Glomerular visceral epithelial cell (primary cell): ENCODE results near the gene DRC1.
"Not testable (repeated sequence)": the region's sequence is repeated elsewhere in the genome, so short reads cannot be mapped to it uniquely, and the experiment has no call there.

Experiments
- DNase-seq: peaks from one replicate; pipeline ENCODE4 v3.0.0-alpha.2; 2016; ENCODE audit errors: extremely low spot score

Gene DRC1

DNA sequence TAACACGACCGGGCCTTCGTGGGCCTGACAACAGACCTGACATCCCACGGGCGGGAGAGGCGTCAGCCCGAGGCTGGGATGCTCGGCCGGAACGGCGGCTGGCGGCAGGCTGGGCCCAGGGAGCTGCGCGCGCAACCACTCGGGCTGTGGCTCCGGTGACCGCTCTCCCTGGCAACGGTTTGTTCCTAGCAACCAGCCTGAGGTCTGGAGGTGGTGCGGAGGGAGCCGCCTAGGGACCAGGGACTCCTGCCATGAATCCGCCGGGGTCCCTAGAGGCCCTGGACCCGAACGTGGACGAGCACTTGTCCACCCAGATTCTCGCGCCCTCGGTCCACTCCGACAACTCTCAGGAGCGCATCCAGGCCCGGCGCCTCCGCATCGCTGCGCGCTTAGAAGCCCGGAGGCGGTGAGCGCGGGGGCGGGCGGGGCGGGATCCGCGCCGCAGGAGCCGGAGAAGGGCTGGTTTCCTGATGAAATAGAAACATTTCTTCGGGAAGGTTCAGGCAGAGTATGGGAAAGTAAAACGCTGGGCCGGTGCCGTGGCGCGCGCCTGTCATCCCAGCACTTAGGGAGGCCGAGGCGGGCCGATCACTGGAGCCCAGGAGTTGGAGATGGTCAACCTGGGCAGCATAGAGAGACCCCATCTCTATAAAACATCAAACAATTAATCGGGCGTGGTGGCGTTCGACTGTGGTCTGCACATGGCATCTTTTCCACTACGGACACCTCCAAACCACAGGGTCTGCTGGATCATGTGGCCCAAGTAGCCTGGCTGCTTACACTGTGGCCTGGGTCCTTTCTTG, at the start of gene DRC1:
TSS of gene DRC1 (plus strand) at position 182 of the 803 bp plus-strand sequence. CDS start at position 252, 70 bp downstream.
- DNase-seq = peak; percentile 77

DNA sequence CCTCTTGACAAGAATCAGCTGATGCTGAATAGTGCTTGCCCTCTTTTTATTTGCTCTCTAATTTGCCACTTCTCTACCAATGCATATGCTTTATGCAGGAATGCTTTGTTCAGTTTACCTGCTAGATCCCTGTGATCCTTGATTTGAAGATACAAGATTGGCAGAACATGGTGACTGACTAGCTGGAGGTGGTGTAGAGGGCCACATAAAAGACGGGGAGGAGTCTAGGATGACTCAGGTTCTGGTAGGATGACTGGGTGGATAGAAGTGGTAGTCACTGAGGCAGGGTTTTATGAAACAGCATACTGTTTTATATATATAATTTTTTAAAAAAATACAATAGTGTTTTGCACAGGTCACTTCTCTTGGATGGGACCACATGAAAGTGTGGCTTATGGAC, 48.8 kb upstream of the DRC1 start:
- peak; percentile 24 for DNase-seq

DNA sequence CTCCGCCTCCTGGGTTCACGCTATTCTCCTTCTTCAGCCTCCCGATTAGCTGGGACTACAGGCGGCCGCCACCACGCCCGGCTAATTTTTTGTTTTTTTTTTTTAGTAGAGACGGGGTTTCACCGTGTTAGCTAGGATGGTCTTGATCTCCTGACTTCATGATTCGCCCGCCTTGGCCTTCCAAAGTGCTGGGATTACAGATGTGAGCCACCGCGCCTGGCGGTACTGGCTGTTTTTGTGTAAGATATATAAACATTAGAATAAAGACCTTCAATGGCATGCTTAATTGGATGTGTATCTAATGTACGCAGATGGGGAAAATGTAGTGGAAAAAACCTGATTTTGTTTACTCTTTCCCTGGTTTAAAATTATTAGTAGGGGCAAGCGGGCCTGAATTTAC, 47.3 kb upstream of the DRC1 start:
- not testable (repeated sequence) for DNase-seq

DNA sequence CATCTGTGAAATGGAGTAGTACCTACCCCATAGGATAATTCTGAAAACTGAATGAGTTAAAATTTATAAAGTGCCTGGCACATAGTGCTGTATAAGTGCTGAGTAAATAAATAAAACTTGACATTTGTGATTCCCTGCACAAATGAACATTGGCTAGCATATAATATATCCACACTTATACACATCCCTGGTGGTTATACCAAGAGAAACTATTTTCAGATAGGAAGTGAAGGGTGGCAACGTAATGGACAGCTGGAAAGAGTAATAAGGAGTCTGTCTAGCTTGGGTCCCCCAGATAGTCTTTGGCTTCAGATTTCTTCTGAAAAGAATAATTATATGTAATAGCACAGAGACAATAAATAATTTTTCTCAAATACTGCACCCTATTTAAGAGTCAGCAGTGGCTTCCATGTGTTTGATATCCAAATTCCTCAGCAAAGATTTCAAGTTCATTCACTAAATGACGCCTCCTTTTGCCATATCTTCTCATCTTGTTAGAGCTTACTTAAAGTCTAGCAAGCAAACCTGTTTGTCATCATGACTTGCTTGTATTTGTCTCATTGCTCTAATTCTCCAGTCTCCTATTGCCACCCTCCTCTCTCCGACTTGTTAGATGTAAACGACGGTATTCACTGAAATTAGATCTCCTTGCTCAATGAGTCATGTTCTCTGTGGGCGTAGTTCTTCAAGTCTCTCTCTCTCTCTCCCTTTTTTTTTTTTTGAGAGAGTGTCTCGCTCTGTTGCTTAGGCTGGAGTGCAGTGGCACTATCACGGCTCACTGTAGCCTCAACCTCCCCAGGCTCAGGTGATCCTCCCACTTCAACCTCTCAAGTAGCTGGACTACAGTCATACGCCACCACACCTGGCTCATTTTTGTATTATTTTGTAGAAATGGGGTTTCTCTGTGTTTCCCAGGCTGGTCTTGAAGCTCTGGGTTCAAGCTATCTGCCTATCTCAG, 46.4 kb upstream of the DRC1 start:
- DNase-seq = peak; percentile 65

DNA sequence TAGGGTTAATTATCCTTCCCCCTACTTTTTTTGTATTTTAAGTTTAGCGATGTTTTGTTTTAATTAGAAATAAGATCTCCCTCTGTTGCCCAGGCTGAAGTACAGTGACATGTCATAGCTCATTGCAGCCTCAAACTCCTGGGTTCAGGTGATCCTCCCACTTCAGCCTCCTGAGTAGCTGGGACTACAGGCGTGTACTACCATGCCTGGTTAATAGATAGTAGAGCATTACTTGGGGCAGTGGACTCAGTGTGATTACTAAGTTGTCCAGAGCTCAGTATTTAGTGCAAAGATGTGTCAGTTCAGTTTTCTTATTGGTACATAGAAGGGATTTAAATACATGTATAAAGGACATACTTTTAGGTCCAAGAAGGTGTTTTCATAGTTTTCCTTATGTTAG, 45.6 kb upstream of the DRC1 start:
- no peak for DNase-seq

DNA sequence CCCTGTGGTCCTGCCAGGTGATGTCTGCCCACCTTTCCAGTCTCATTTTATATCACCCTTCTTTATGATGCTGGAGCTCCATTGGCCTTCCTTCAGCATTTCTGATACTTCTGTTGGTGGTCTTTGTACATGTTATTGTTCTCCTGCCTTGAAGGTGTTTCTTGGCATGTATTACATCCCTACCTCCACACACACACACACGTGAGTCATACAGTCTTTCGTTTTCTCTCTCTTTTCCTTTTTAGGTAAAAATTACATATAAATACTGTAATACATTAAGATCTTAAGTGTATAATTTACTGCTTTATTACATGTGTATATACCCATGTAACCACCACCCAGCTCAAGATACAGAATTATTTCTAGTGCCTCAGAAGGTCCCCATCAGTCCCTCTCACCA, 44.9 kb upstream of the DRC1 start:
- DNase-seq = no peak

DNA sequence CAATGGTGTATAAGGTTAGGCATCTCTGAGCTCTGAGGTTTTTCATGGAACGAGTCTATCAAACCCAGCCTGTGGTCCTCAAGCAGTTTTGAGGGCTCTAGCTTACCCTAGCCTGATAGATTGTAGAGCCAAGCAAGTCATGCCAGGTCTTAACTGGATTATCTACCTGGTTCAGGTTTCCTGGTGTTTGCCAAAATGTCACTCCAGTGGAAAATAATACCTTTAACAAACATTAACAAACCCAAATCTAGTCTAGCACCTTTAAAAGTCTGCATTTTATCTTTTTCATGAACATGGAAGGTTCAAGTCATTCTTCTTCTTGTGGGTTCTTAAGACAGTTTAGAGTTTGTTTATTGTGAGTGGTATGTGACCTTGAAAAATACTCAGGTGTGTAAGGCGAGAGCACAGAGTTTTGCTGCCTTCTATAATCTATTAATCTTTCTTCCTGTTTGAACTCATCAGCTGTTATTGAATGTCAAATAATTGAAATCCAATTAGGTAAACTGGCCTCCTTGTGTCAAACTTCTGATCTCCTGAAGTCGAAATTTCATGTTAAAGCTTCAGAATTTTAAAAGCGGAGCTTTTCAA, 41.7 kb upstream of the DRC1 start:
- no peak for DNase-seq

DNA sequence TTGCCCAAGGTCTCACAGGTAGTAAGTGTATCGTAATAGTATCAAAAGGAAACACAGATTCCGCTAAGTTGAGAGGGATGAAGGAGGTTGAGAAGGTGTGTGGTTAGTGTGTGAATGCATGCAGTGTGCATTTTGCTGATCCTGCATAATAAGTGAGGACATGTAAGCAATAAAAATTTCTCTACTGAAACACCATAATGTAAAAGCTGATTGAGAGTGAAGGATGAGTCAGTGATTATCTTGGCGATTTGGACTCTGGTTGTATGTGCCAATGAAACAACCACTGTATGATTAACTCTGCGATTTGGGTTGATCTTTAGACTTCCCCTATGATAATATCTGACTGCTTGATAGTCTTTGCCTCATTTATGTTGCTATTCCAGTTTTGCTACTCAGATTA, 38.4 kb upstream of the DRC1 start:
- no peak for DNase-seq

DNA sequence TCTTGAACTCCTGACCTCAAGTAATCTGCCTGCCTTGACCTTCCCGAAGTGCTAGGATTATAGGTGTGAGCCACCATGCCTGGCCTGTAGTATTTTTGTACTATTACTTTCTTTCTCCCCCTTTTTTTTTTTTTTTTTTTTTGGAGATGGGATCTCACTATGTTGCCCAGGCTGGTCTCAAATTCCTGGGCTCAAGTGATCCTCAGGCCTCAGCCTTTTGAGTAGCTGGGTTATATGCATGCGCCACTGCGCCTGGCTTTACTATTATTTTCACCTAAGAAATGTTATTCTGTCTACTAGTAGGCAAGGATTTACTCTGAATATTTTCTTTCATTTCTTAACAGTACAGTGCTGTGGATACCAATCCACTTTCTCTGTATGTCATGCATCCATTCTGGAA, 37.8 kb upstream of the DRC1 start:
- no peak for DNase-seq

DNA sequence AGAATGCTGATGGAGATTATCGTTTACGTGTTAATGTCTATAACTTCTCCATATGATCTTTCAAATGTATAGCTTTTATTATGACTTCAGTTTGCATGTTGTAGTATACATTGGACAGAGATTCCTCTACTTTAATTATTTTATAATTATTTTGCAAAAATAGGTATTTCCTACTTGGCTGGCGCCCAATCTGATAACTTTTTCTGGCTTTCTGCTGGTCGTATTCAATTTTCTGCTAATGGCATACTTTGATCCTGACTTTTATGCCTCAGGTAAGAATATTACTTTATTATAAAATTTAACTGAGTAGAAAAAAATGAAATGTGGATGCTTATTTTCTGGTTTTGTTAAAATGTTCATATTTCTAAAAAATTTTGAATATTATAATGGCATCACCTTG, 37.1 kb upstream of the DRC1 start:
- DNase-seq = no peak

DNA sequence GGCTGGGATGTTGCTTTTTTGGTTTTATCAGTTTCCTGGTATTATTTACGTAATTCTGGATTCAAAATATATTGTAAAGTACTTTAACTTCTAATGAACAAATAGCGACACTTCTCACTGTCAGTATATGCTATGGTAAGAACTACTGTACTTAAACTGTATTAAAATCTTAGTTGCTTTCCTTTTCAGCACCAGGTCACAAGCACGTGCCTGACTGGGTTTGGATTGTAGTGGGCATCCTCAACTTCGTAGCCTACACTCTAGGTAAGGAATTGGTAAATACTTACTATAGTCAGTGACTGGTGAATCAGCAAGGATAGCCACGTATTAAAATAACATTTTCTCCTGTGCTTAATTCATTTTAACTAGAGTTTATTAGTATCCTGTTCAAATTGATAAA, 34.8 kb upstream of the DRC1 start:
- DNase-seq = no peak

DNA sequence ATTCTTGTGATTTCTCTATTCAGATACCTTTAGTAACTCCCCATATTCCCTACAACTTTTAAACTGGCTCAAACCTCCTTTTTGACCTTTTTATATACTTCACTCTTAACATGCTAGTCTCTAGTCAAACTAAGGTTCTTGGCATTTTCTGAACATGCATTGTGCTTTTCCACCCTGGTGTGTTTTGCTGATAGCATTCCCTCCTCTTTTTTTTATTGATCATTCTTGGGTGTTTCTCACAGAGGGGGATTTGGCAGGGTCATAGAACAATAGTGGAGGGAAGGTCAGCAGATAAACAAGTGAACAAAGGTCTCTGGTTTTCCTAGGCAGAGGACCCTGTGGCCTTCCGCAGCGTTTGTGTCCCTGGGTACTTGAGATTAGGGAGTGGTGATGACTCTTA, 32.1 kb upstream of the DRC1 start:
- not testable (repeated sequence) for DNase-seq

DNA sequence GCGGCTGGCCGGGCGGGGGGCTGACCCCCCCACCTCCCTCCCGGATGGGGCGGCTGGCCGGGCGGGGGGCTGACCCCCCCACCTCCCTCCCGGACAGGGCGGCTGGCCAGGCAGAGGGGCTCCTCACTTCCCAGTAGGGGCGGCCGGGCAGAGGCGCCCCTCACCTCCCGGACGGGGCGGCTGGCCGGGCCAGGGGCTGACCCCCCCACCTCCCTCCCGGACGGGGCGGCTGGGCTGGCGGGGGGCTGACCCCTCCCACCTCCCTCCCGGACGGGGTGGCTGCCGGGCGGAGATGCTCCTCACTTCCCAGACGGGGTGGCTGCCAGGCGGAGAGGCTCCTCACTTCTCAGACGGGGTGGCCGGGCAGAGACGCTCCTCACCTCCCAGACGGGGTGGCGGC, 30.8 kb upstream of the DRC1 start:
- not testable (repeated sequence) for DNase-seq

DNA sequence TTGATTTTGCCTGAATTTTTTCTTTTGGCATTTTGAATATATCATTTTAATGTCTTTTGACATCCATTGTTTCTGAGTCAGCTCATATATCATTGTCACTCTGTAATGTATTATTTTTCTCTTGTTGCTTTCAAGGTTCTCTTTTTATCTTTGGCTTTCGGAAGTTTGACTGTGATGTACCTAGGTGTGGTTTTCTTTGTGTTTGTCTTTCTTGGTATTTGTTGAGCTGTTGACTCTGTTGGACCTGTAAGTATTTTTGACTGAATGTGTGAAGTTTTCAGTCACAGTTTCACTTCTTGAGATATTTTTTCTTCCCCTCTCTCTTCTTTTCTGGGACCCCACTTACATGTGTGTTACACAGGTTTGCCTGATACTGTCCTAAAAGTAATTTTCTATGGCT, 24.9 kb upstream of the DRC1 start:
- DNase-seq = no peak

DNA sequence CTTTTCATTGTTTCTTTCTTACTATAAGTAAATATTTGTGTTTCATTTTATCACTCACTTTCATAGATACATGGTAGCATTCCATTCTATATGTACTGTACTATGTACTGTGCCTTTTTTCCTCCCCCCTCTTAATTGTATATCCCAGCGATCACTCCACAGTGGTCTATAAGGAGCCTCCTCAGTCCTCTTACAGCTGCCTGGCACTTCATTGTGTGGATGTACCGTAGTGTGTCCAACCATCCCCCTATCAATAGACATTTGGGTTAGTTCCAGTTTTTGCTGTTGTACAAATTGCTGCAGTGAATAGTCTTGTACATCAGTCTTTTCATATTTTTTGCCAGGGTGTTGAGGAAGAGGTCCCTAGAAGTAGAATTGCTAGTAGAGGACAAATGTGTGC, 21.4 kb upstream of the DRC1 start:
- no peak for DNase-seq

DNA sequence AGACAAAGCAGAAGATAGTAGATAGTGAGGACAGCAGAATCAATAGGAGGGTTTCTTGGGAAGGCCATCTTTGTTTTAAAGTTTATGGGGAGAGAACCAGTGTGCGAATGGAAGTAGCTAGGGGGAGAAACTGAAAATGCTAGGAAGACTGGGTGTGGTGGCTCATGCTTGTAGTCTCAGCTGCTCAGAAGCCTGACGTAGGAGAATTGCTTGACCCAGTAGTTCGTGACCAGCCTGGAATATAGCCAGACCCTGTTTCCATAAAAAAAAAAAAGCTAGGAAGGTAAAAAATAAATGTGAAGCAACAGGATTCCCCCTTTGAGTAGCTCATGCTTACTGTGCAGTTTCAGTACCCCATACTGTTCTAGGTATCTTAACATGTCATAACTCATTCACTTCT, 19.2 kb upstream of the DRC1 start:
- no peak for DNase-seq

DNA sequence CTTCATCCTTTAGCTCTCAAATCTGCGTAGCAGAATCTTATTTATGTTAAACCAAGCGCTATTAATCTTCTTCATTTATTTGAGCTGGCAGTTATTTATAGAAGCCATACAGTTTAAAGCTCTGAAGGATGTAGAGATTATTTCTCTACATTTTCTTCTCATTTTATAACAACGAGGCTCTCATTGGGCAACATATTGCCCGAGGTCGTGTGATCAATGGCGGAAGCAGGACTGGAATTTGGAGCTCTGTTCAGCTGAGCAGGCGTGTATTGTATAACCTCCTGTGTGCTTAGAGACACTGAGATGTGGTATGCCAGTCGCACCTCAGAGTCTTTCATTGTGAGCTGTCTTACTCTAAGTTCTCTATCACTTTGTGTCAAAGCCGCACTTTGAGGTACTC, 17.5 kb upstream of the DRC1 start:
- no peak for DNase-seq

DNA sequence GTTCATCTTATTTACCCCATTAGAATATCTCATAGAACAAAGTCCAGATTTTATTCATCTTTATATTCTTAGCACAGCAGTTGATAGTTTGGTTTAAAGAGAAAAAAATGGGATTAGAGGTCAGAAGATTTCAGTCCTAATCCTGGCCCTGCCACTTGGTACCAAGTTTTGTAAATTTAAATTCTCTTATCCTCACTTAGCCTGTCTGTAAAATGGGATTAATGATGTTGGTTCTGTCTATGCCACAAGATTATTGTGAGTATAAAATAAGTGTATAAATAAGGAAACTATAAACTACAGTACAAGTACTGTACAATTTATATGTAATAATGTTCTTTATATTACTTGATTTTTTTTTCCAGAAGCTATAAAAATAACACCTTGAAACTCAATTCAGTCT, 17.1 kb upstream of the DRC1 start:
- DNase-seq = no peak

DNA sequence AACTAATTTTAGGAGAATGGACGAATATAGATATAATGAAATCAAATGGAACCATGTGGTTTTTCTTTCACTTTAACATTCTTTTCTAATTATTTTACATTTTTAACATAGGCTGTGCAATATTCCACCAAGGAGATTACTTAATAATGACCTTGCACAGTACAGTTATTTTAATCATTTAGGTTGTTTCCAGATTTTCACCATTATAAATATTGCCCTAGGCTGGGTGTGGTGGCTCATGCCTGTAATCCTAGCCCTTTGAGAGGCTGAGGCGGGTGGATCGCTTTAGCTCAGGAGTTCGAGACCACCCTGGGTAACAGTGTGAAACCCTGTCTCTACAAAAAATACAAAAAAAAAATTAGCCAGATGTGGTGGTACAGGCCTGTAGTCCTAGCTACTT, 14.5 kb upstream of the DRC1 start:
- no peak for DNase-seq

DNA sequence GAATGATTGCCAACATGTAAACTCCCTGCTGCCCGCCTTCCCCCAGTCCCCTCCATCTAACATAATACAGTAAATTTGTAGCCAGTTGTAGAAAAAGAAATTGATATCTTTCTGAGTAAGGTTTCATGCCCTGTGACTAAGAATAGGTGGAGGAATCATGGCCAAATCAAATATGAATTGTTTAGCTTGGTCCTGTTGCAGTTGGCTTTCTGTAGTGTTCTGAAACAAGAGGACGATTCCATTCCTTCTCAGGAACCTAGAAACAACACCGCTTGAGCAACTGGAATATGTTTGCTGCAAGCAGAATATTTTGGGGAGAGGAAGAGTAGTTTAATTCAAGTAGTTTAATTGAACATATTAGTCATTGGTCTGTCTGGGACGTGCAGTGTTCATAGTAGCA, 7.0 kb upstream of the DRC1 start:
- DNase-seq = no peak

DNA sequence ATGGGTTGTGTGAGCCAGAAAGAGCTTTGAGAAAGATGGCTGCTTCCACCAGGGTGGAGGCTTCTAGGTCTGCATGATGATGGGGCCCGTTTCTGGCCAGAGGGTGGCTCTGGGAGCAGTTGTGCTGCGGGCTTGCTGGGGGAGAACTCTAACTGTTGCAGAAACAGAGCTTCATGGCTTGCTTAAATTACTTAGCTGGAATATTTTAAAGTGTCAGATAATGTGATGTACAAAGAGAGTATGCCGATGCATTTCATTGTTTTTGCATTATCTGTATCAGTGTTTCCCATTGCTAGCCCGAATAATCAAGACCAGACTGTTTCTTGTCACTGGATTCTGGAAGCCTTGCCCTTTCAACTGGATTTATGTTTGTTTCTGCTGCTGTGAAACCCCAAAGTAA, 6.3 kb upstream of the DRC1 start:
- DNase-seq = no peak

DNA sequence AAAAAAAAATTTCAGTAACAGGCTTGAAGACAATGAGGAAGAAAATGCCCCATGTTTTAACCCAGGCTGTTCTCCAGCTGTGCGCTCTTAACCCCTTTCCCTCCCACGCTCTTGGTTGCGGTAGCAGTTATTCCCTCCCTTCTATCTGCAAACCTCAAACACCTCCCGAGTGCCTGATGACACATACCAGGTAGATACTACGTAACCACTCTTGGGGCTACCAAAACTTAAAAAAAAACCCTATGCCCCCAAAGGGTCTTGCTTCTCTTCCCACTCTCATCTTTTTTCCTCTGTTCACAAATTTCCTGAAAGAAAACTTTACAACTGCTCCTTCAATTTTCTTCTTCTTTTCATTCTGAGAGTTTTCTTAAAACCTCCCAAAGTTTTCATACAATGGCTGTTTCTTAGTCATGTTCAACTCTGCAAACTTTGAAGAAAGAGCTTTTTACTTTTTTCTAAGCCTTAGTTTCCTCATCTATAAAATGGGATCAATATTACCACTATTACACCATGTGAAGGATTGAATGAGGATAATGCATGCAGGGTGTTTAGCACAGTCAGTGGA, 4.9 kb upstream of the DRC1 start:
- no peak for DNase-seq
